GM12873 (cell line): ENCODE data around the gene CNPY1.

Experiments used
- CTCF ChIP-seq: IDR thresholded peaks from 2 replicates; pipeline ENCODE4 v1.5.1; 2012; ENCODE audit warnings: low read depth, mild to moderate bottlenecking, moderate library complexity, low read length, control low read depth; ENCODE audit not compliant: insufficient read depth; ENCODE audit errors: missing control alignments

CNPY1 gene

GRCh38 chr7:155538293-155538692, 8.1 kb downstream of the CNPY1 start:
- TF ChIP-seq CTCF: no peak

GRCh38 chr7:155536451-155536850, 9.9 kb downstream of the CNPY1 start:
- no peak for TF ChIP-seq CTCF

GRCh38 chr7:155534691-155535090, 11.7 kb downstream of the CNPY1 start:
- TF ChIP-seq CTCF: no peak

GRCh38 chr7:155533827-155534690, 12.3 kb downstream of the CNPY1 start:
- peak; percentile 74 for TF ChIP-seq CTCF

GRCh38 chr7:155533120-155533826, 13.1 kb downstream of the CNPY1 start:
- no peak for TF ChIP-seq CTCF

GRCh38 chr7:155532792-155533119, 13.6 kb downstream of the CNPY1 start:
- TF ChIP-seq CTCF: no peak

GRCh38 chr7:155531681-155532080, 14.7 kb downstream of the CNPY1 start:
- no peak for TF ChIP-seq CTCF
